Measurements from ENCODE around the gene GRB14.
"Not testable (repeated sequence)": the region's sequence is repeated elsewhere in the genome, so short reads cannot be mapped to it uniquely, and the experiment has no call there.

DNA sequence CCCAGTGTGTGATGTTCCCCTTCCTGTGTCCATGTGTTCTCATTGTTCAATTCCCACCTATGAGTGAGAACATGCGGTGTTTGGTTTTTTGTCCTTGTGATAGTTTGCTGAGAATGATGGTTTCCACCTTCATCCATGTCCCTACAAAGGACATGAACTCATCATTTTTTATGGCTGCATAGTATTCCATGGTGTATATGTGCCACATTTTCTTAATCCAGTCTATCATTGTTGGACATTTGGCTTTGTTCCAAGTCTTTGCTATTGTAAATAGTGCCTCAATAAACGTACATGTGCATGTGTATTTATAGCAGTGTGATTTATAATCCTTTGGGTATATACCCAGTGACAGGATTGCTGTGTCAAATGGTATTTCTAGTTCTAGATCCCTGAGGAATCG is 7.0 kb upstream of the GRB14 start:
- TF ChIP-seq, protein P1, sequence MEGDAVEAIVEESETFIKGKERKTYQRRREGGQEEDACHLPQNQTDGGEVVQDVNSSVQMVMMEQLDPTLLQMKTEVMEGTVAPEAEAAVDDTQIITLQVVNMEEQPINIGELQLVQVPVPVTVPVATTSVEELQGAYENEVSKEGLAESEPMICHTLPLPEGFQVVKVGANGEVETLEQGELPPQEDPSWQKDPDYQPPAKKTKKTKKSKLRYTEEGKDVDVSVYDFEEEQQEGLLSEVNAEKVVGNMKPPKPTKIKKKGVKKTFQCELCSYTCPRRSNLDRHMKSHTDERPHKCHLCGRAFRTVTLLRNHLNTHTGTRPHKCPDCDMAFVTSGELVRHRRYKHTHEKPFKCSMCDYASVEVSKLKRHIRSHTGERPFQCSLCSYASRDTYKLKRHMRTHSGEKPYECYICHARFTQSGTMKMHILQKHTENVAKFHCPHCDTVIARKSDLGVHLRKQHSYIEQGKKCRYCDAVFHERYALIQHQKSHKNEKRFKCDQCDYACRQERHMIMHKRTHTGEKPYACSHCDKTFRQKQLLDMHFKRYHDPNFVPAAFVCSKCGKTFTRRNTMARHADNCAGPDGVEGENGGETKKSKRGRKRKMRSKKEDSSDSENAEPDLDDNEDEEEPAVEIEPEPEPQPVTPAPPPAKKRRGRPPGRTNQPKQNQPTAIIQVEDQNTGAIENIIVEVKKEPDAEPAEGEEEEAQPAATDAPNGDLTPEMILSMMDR (IDR thresholded peaks at IDR 0.05), result not testable (repeated sequence)
- not testable (repeated sequence) for TF ChIP-seq EZH2phosphoT487, EZH2 (IDR thresholded peaks at IDR 0.05)
